C4-2B (cell line): Measurements from ENCODE around the gene PLET1.

Experiments used
- H3K27ac ChIP-seq: fragments of 450-650 bp; 2 replicates; pipeline ENCODE4 v1.5.1; 2017
- CTCF ChIP-seq: fragments of 450-650 bp; conservative IDR thresholded peaks from 2 replicates; pipeline ENCODE4 v1.5.1; 2017; ENCODE audit warnings: mild to moderate bottlenecking
- ZFX ChIP-seq: fragments of 450-650 bp; IDR thresholded peaks from 2 replicates; pipeline ENCODE4 v1.6.1; 2017

The PLET1 gene

GRCh38 chr11:112285841-112286311, 25.2 kb upstream of the PLET1 start:
- H3K27ac ChIP-seq, result no peak overlapping the region
- TF ChIP-seq ZFX, result no peak
- TF ChIP-seq CTCF, result no peak

GRCh38 chr11:112281726-112282125, 21.1 kb upstream of the PLET1 start:
- TF ChIP-seq CTCF (no peak), ZFX (no peak)
- H3K27ac ChIP-seq, result no peak overlapping the region

- TF ChIP-seq CTCF (peak; percentile 80), ZFX (no peak)
- H3K27ac ChIP-seq, result no peak overlapping the region
These were observed 19.8 kb upstream of the PLET1 start for GRCh38 chr11:112280268-112281126.

- TF ChIP-seq CTCF, result peak; percentile 88
- no peak for TF ChIP-seq ZFX
- no peak overlapping the region for H3K27ac ChIP-seq
These were observed 19.2 kb upstream of the PLET1 start for GRCh38 chr11:112279901-112280267.

GRCh38 chr11:112278803-112279202, 18.1 kb upstream of the PLET1 start:
- no peak overlapping the region for H3K27ac ChIP-seq
- no peak for TF ChIP-seq CTCF
- TF ChIP-seq ZFX, result no peak

- no peak overlapping the region for H3K27ac ChIP-seq
- no peak for TF ChIP-seq ZFX
- TF ChIP-seq CTCF, result no peak
These were observed 17.3 kb upstream of the PLET1 start for GRCh38 chr11:112277941-112278340.

- no peak overlapping the region for H3K27ac ChIP-seq
These were observed 16.4 kb upstream of the PLET1 start for GRCh38 chr11:112277029-112277428.

More at GRCh38 chr11:112277029-112277428, 16.4 kb upstream of the PLET1 start:
- TF ChIP-seq ZFX (no peak), CTCF (no peak)
